HG02981 (cell line): ENCODE data around the gene FAM83D.
A peak's percentile ranks its signal among the peaks of the same experiment; 100 is the strongest.

Source experiments
- ATAC-seq: cut with Tn5 transposase; IDR thresholded peaks from one replicate; pipeline ENCODE4 v1.9.1; 2021; ENCODE audit warnings: mild to moderate bottlenecking, moderate library complexity; ENCODE audit not compliant: unreplicated experiment

FAM83D gene, protein sequence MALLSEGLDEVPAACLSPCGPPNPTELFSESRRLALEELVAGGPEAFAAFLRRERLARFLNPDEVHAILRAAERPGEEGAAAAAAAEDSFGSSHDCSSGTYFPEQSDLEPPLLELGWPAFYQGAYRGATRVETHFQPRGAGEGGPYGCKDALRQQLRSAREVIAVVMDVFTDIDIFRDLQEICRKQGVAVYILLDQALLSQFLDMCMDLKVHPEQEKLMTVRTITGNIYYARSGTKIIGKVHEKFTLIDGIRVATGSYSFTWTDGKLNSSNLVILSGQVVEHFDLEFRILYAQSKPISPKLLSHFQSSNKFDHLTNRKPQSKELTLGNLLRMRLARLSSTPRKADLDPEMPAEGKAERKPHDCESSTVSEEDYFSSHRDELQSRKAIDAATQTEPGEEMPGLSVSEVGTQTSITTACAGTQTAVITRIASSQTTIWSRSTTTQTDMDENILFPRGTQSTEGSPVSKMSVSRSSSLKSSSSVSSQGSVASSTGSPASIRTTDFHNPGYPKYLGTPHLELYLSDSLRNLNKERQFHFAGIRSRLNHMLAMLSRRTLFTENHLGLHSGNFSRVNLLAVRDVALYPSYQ

DNA sequence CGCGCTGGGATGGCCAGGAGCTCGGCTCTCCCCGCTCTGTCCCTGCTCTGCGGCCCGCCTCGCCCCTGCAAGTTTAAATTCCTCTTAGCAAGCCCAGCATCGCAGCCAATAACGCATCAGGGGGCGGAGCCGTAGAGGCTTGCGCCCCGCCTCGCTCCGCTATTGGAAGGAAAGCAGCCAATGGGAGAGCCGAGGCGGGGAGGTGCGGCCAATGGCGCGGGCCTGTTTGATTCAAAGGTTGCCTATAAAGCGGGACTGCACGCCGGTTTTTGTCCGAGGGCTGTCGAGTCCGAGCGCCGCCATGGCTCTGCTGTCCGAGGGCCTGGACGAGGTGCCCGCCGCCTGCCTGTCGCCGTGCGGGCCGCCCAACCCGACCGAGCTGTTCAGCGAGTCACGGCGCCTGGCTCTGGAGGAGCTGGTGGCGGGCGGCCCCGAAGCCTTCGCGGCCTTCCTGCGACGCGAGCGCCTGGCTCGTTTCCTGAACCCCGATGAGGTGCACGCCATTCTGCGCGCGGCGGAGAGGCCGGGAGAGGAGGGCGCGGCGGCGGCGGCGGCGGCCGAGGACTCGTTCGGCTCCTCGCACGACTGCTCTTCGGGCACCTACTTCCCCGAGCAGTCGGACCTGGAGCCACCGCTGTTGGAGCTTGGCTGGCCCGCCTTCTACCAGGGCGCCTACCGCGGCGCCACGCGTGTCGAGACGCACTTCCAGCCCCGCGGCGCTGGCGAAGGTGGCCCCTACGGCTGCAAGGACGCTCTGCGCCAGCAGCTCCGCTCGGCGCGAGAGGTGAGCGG, at the start of gene FAM83D:
Gene FAM83D, plus strand, starts transcription at position 276 of the 792 bp plus-strand sequence. Its CDS starts 26 bp downstream, at position 302.
- peak; percentile 98 for ATAC-seq

DNA sequence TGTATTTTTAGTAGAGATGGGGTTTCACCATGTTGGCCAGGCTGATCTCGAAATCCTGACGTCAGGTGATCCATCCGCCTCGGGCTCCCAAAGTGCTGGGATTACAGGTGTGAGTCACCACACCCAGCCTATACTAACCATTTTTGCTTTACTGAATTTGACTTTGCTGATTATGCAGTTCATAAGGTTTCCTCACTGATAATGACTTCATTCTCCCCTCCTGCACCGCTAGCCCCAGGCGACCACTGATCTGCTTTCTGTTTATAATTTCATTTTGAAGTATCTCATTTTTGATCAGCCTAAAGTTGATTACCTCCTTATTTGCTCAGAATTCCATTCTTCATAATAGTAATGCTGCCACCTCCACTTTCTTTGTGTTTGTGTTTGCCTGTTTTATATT, 48.7 kb upstream of the FAM83D start:
- no peak for ATAC-seq

DNA sequence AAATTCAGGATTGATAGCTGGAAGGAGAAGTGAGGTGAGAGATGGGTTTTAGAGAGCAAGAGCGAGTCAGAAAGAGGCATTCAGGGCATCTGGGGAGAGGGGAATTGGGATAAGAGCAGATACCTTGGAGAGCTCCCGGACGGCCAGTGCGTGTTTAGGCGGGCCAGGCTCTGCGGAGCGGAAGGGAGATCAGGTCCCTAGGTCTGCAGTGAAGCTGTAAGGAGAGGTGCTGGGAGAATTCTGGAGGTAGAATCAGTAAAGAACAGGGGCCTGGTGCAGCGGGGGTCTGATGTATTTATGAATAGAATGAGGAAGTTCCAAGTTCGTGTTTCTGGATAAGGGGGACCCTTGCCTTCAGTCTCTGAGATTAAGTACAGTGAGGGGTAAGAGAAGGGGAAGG, 47.4 kb upstream of the FAM83D start:
- ATAC-seq: no peak

DNA sequence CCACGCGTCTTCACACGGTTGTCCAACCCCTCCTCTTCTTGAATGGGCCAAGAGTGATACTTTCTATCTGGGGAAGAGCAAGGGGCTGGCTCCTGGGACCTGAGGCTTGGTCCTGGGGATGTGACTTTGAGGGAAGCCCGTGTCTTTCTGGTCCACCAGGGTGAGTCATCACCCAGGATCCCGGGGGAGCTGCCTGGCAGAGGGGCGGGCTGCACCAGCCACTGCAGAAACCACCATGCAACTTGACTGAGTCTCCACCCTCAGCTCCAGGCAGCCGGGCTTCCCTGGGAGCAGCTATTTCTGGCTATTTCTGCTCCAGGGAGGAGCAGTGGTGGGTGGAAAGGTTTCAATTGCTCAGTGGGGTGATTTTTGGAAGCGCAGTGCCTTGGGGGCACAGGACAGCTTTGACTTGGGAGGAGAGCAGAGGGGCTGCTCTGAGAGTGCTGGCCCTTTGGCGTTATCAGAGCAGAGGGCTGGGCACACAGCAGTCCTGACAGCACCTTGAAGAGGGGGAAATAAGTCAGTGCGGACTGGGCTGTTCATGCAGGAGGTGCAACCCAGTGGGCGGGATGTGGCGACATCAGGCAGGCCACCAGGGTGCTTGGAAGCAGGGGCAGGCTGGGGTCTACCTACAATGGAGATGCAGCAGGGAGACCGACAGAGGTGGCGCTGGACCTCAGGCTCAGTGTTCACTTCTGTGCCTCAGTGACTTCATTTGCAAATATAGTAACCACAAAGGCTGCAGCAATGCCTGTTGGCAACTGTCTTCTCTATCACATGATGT, 45.1 kb upstream of the FAM83D start:
- ATAC-seq: no peak

DNA sequence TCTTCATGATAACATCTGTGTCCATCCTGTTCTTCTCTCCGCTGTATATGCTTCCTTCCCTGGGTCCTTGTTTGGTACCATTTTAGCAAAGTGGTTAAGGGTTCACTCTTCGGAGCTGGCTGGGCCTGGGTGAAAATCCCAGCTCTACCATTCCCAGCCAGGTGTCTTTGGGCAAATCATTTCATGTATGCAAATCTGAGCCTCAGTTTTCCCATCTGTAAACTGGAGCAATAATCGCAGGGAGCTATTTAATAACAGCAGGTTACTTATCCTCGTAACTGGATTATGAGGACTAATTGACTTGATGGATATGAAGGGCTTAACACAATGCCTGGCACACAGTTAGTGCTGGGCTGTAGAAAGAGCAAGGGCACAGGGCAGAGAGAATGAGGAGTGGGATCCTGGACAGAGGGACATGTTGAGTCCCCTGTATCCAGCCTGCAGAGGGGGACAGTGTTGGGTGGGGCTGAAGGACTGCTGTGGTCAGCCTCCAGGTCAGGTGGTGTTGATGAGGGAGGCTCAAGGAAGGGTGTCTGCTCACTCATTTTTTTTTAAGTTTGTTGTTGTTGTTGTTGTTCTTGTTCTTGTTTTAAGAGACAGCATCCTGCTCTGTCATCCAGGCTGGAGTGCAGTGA, 44.3 kb upstream of the FAM83D start:
- ATAC-seq: no peak

DNA sequence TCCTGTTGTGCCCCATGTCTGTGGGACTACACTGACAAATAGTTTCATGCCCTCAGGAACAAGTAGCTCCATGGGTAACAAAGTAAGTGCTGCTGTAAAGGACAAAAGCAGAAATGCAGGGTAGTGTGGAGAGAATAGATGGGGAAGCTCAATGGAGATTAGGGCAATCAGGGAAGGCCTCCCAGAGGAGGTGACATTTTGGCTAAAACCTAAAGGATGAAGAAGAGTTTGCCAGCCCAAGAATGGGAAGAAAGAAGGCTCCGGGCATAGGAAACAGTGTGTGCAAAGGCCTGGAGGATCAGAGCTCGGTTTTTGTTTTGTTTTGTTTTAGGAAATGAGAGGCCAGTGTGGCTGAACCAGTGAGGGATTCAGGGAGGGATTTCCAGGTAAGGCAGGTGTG, 43.6 kb upstream of the FAM83D start:
- ATAC-seq: no peak

DNA sequence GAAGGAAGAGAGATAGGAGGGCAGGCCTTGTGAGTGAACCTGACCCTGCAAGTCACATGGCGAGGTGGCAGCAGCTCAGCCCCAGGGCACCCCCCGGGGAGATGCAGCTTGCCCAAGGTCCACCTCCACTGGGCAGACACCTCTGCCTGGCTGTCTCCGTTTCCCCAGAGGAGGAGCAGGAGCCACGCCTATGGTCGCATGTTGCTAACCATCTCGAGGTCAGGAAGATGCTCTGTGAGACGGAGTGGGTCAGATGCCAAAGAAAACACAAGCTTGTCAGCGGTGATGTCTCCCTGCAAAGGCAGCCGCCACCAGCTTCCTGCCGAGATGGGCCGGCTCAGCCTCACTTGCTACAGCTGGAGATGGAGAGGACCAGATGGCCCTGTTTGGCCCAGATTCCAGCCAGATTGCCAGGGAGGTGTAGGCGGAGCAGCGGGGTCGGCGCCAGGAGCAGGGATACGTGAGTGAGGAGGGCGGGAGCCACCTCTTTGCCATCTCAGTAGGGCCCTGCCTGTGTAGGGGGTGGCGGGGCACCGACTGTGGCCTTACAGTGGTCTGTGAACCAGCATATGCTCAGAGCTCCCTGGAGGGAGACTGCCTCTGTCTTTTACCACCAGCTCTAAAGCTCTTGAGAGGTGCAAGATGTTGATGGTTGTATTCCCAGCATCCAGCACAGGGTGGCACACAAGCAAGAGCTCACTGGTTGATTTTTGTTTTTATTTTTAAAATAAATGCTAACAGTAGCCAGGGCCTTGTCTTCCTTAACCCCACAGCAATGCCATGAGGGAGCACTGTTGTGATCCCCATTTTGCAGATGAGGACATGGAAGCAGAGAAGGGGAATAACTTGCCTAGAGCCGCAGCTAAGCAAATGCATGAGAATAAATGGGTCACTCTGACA, 42.9 kb upstream of the FAM83D start:
- no peak for ATAC-seq

DNA sequence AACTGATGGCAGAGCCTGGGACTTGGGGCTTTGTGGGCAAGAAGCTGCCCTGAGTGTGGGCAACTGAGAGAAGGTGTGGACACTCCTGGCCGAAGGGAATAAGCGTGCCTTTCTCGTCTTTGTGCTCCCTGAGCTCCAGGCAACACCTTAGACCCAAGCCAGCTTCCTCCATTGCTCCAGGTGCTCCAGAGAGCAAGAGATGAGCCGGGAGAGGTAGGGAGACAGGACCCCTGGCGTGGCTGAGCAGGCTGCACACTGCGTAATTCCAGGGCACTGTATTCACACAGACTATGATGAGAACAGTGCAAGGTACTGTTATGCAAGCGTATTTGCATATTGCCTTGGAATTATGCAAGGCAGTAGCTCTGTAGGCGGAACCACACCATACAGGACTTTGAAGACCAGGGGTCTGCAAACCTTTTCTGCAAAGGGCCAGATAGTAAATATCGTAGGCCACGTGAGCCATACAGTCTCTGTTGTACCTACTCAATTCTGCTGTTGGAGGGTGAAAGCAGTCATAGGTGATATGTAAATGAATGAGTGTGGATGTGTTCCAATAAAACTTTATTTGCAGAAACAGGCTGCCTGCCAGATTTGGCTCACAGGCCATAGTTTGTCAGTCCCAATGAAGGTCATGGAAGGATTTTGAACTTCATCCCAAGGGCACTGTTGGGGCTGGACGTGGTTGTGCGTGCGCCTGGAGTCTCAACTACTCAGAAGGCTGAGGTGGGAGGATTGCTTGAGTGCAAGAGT, 42.1 kb upstream of the FAM83D start:
- ATAC-seq: no peak

DNA sequence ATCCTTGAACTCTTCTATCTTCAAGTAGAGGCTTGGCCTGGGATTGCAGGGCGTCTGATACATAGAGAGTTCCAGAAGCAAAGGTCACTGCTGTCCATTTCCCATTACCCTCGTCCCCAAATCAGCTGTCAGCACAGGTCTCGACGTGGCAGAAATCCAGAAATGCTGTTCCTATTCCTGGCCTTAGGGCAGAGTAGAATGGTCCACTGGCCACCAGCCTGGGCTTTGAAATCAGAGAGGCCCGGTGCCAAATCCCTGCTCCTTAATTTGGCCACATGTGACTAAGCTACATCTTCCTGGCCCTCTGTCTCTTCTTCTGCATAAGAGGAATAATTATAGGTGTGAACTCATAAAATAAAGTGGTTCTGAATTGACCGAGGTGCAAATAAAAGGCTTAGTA, 40.9 kb upstream of the FAM83D start:
- ATAC-seq: no peak

DNA sequence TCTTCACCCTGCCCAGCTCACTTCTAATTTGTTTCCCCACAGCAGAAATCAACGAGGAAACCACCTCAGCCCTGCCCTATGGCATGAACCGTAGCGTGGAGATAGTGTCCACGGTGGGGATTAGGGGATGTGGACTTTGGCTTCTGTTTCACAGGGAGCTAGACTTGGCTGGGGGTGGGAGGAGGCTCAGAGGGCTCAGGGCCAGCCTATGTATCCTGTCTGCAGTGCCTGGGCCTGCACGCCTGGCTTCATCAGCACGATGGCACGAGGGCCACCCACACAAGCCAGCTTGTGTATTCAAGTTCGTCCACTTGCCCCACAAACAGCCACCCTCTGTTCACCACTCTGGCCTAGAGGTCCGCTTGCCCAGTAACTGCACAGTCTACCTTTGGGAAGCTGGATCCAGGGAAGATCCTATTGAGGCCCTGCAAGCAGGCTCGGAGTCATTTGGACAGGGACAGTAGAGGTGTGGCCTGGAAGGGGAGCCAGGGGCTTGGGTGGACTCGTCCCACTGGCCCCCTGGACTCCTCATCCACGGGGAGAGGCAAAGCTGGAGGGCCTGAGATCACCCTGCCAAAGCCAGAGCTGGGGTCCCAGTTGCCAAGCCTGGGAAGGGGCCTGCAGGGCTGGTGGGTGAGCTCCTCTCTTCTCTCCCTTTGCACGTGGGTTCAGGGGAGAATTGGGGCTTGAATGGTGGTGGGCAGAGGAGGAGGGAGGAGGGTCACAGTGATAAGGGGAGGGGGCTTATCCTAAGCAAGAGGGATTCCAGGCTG, 38.0 kb upstream of the FAM83D start:
- no peak for ATAC-seq

DNA sequence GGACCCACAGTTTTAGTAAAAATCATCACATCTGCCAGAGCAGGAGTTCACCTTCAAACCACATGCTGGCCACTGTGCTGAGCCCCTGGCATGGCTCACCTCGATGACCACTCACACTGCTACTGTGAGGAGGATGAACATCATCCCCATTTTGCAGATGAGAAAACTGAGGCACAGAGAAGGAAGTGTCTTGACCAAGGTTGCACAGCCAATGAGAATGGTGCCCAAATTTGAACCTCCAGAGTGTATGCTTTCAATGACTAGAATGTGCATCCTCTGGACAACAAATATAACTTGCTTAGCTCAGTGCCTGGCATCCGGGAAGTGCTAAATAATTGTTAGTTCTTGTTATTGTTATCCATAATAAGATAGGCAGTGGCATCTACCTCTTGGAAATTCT, 37.2 kb upstream of the FAM83D start:
- ATAC-seq: no peak

DNA sequence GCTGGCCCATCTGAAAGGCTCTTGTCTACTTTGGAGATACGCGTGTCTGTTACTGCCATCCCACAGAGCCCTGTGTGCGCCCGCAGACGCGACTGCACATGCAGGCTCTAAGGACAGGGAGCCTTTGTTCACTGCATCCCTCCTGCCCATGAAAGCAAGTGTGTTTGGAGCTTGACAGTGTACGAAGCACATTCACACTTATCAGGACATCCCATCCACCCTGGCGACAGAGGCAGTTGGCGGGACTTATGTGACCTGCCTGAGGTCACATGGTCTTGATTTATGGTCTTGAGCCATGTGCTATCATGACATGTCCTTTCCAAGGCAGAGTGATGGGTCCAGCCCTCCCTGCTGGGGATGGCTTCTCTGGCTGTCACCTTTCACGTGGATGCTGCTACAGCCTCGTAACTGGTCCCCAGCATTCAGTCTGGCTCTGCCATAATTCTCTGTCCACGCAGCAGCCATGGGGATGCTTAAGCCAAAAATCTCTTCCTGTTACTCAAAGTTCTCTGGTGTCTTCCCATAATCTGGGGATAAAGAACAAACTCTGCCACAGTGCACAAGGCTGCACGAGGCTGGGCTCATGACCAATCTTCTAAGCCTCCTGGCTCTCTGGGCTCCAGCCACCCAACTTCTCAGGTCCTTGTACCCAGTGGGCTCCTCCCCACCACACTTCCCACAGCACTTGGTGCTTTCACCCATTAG, 36.3 kb upstream of the FAM83D start:
- ATAC-seq: no peak

DNA sequence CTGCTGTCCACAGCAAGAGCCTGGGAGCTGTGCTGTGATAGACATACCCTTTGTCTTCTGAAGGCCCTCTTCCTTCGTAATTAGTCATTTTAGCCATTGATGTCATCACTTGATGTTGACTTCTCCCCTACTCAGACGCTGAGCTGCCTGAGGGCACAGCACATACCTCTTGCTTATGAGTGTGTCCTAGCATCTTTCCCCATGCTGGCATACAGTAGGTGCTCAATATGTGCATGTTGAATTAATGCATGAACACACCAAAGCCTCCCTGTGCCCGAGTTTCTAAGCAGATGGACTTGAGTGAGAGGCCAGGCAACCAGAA, 35.8 kb upstream of the FAM83D start:
- no peak for ATAC-seq

DNA sequence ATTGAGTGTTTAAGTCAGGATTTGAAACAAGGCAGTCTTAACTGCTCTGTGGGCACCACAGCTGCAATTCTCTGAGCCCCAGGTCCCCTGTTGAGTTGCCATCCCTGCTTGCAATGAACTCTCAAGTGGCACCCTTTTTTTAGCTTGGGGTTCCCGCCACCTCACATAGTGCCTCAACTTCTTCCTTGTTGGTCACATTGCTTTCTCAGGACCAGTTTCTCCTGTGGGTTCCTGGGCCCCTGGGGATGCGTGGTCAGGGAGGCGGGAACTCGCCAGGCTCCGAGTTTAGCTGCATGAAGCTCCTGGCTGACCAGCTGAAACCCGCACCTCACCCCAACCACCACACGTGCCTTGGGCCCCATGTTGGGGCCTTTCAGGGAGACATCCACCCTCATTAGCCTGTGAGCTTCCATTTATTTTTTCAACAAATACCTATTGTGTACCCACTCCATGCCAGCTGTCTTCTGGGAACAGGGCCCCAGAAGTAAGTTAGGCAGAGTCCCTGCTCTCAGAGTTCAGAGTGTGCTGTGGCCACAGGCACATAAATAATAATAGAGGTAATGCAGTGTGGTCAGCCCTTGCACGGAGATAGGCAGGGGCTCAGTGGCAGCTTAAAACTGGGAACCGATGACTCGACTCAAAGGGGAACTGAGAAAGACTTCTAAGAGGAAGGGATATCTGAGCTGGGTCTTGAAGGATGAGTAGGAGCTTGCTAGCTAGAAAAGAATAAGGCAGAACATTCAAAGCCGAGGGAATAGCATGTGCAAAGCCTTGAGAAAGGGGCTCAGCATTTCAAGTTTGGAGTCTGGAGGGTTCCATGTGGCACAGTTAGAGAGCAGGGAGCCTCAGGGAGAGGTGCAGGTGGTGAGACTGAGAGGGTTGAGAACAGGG, 33.9 kb upstream of the FAM83D start:
- peak; percentile 55 for ATAC-seq

DNA sequence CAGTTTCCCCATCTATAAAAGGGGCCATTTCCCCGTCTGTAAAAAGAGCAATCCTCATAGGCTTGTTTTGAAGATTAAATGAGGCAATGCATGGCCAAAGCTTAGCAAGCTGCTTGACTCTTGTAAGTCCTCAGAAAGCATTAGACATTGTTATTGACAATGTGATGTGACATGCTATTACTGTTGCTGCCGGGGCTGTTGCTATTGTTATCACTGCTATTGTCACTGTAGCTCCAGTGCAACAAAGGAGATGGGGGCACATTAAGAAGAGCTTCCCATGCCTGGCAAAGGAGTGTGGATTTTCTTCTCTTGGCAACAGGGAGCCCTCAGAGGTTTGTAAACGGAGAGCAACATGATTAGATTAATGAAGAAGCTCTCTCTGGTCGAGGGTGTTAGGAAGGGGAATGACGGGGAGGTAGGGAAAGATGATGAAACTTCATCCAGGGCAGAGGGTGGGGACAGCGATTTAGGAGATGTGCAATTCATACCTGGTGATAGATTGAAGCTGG, 33.1 kb upstream of the FAM83D start:
- ATAC-seq: no peak

DNA sequence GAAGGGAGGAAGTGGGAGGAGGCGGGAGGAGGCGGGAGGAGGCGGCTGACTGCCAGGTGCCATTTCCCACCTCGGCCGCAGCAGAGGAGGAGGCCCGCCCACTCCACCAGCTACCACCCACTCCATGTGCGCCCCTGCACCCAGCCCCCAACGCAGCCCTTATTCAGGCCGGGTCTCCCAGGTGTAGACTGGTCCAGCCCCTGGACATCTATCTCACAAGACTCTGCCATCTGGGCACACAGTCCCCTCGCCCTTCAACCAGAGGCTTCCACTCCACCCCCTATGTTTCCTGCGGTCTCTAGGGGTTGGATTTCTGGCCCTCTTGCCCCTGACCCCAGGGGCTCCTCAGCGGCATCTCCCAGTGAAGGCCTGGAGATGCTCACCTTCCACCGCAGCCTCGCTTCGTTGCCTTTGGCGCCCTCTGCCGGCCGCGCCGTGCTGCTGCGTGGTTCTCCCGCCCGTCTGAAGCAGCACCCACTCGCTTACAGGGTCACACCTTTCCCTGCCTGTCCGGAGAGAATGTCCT, 32.6 kb upstream of the FAM83D start:
- no peak for ATAC-seq
